Measurements from ENCODE around the gene MBOAT1. TPM values are rescaled to one million over a fixed set of nuclear protein-coding genes. Genes with fewer than 3 reads are reported as not detected.
"Not testable (repeated sequence)": the region's sequence is repeated elsewhere in the genome, so short reads cannot be mapped to it uniquely, and the experiment has no call there.

MBOAT1 gene
- total RNA-seq, 4 donors from 2014 or later = 6.8 to 33.5 (median 25.9) TPM

- TF ChIP-seq CTCF (IDR thresholded peaks at IDR 0.05) (no peak), POLR2A (IDR thresholded peaks at IDR 0.05) (no peak)
- Histone ChIP-seq H3K27me3 (no peaks in the 10 kb centered on the region), H3K4me3 (no peak overlapping the region), H3K4me1 (no peaks in the 10 kb centered on the region), H3K27ac (no peak overlapping the region), H3K36me3 (no peaks in the 10 kb centered on the region), H3K9me3 (no peaks in the 10 kb centered on the region)
- DNase-seq = no peak
- intact Hi-C loops (cut with DNase I; ENCODE audit: low total_unique reads) = no loop called here
These were observed 42.0 kb upstream of the MBOAT1 start for GRCh38 chr6:20254295-20254694.

- intact Hi-C loops (cut with DNase I; ENCODE audit: low total_unique reads) = no loop called here
- no peak for DNase-seq
- Histone ChIP-seq H3K27ac (no peak overlapping the region), H3K36me3 (no peaks in the 10 kb centered on the region), H3K4me1 (no peaks in the 10 kb centered on the region), H3K9me3 (no peaks in the 10 kb centered on the region), H3K4me3 (no peak overlapping the region), H3K27me3 (no peaks in the 10 kb centered on the region)
- TF ChIP-seq CTCF (IDR thresholded peaks at IDR 0.05) = no peak
- no peak for TF ChIP-seq POLR2A (IDR thresholded peaks at IDR 0.05)
These were observed 40.8 kb upstream of the MBOAT1 start for GRCh38 chr6:20253021-20253420.

- H3K27me3 ChIP-seq = no peaks in the 10 kb centered on the region
- TF ChIP-seq CTCF (IDR thresholded peaks at IDR 0.05) = no peak
- TF ChIP-seq POLR2A (IDR thresholded peaks at IDR 0.05) = no peak
- H3K36me3 ChIP-seq = no peaks in the 10 kb centered on the region
- no peak for DNase-seq
- intact Hi-C loops (cut with DNase I; ENCODE audit: low total_unique reads) = no loop called here
- H3K4me1 ChIP-seq = no peaks in the 10 kb centered on the region
- no peak overlapping the region for H3K4me3 ChIP-seq
- no peak overlapping the region for H3K27ac ChIP-seq
- no peaks in the 10 kb centered on the region for H3K9me3 ChIP-seq
These were observed 40.0 kb upstream of the MBOAT1 start for GRCh38 chr6:20252311-20252710.

GRCh38 chr6:20251525-20251924 lies 39.3 kb upstream of the MBOAT1 start:
- H3K27me3 ChIP-seq = no peaks in the 10 kb centered on the region
- no peaks in the 10 kb centered on the region for H3K36me3 ChIP-seq
- H3K27ac ChIP-seq = no peak overlapping the region
- no peak for DNase-seq
- TF ChIP-seq POLR2A (IDR thresholded peaks at IDR 0.05) (no peak), CTCF (IDR thresholded peaks at IDR 0.05) (no peak)
- no peaks in the 10 kb centered on the region for H3K9me3 ChIP-seq
- no peak overlapping the region for H3K4me3 ChIP-seq
- H3K4me1 ChIP-seq = no peaks in the 10 kb centered on the region
- intact Hi-C loops (cut with DNase I; ENCODE audit: low total_unique reads) = no loop called here

- no peak for DNase-seq
- no peak overlapping the region for H3K27ac ChIP-seq
- H3K4me1 ChIP-seq = no peaks in the 10 kb centered on the region
- intact Hi-C loops (cut with DNase I; ENCODE audit: low total_unique reads) = no loop called here
- H3K9me3 ChIP-seq = no peaks in the 10 kb centered on the region
- H3K4me3 ChIP-seq = no peak overlapping the region
- no peaks in the 10 kb centered on the region for H3K27me3 ChIP-seq
- no peaks in the 10 kb centered on the region for H3K36me3 ChIP-seq
- no peak for TF ChIP-seq POLR2A (IDR thresholded peaks at IDR 0.05)
These were observed 33.9 kb upstream of the MBOAT1 start for GRCh38 chr6:20246125-20246524.

GRCh38 chr6:20244807-20245681 lies 32.8 kb upstream of the MBOAT1 start:
- H3K9me3 ChIP-seq; H3K4me1 ChIP-seq; intact Hi-C loops (cut with DNase I; ENCODE audit: low total_unique reads); H3K36me3 ChIP-seq; H3K27me3 ChIP-seq; H3K4me3 ChIP-seq; DNase-seq; H3K27ac ChIP-seq: not testable (repeated sequence)

Data from uterus (tissue), 4 donors.